ENCODE measurements around the gene GAK.

GAK gene

DNA sequence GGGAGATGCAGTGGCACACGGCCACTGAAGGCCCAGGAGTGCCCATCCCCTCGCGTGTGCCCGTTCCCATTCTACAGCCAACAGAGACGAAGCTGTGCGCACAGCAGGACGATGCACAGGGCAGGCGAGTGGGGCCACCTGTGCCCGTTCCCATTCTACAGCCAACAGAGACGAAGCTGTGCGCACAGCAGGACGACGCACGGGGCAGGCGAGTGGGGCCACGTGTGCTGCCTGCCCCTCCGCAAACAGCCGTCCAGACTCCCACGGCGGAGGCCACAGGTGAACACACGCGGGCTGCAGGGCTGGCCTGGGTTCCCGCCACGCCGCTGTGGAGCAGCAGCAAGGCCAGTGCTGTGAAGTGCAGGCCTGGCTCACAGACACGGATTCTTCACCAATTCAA, 32.0 kb downstream of the GAK start:
- H3K27me3 Mint-ChIP-seq, result no peaks in the 10 kb centered on the region
- peaks cover 35% of the 10 kb centered on the region for H3K36me3 Mint-ChIP-seq (ENCODE audit: low read depth)
- H3K4me3 Mint-ChIP-seq, result no peak overlapping the region
- H3K9me3 Mint-ChIP-seq, result no peaks in the 10 kb centered on the region
- H3K4me1 Mint-ChIP-seq (ENCODE audit: low read depth), result no peaks in the 10 kb centered on the region
- peak overlapping the region; percentile 15 for H3K27ac Mint-ChIP-seq

DNA sequence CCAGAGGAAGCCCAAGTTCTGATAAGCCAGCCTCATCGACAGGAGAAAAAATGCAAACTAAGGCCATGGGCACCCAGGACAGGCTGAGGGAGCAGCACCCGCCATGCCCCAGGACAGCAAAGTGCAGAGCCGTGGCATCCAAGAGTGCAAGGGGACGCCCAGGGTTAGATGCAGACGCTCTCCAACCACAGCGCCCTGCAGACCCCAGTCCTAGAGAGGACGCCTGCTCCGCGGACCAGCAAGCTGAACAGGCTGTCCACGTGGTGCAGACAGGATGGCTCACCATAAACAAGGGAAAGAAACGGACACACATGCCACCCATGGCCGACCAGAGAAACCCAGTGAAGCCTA, 32.6 kb downstream of the GAK start:
- H3K27ac Mint-ChIP-seq, result no peak overlapping the region
- H3K4me1 Mint-ChIP-seq (ENCODE audit: low read depth), result no peaks in the 10 kb centered on the region
- no peak overlapping the region for H3K4me3 Mint-ChIP-seq
- no peaks in the 10 kb centered on the region for H3K27me3 Mint-ChIP-seq
- peaks cover 30% of the 10 kb centered on the region for H3K36me3 Mint-ChIP-seq (ENCODE audit: low read depth)
- H3K9me3 Mint-ChIP-seq, result no peaks in the 10 kb centered on the region

DNA sequence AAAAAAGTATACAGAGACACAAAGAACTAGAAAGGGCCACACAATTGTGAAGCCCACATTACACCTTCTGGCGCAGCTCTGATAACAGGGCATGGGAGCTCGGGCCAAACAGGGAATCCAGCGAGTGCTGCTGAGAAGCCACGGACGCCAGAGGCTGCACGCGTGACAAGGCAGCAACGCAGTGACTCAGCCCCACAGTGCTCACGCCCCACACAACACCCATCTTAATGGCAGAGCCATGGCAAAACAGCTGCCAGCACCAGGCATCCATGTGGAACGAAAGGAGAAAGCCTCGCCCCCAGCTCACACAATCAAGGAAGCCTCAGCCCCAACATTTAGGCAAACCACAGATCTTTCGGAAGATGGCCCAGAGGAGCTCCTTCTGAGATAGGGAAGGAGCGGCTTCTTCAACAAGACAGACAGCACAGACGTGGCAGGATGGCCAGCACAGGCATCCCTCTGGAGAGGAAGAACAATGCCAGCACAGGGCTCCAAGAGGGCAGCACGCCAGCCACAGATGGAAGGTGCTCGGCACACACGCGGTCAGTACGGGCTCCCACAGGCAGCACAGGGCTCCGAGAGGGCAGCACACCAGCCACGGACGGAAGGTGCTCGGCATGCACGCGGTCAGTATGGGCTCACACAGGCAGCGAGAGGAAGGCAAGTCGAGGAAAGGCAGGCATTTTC, 33.1 kb downstream of the GAK start:
- Mint-ChIP-seq H3K4me3 (no peak overlapping the region), H3K27me3 (no peaks in the 10 kb centered on the region), H3K27ac (no peak overlapping the region), H3K36me3 (ENCODE audit: low read depth) (peaks cover 30% of the 10 kb centered on the region), H3K4me1 (ENCODE audit: low read depth) (no peaks in the 10 kb centered on the region), H3K9me3 (no peaks in the 10 kb centered on the region)

DNA sequence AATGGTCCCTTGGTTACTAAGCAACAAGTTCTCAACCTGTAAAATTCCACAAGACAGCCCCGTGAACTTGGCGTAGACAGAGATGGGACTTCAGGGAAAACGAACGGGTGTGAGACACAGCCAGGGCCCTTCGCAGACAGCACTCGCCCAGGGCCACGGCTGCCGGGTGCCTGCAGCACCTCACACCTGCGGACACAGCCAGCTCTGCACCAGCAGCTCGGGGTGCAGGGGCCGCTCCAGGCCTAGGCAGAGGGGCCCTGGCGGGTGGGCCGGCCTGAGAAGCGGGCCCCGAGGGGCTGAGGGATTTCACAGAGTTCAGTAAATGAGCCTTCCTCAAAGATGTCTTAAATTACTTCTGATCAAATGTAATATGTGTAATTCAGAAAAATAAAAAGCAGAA, 34.0 kb downstream of the GAK start:
- Mint-ChIP-seq H3K36me3 (ENCODE audit: low read depth) (peaks cover 30% of the 10 kb centered on the region), H3K27me3 (no peaks in the 10 kb centered on the region), H3K4me3 (no peak overlapping the region), H3K27ac (no peak overlapping the region), H3K4me1 (ENCODE audit: low read depth) (no peaks in the 10 kb centered on the region), H3K9me3 (no peaks in the 10 kb centered on the region)

DNA sequence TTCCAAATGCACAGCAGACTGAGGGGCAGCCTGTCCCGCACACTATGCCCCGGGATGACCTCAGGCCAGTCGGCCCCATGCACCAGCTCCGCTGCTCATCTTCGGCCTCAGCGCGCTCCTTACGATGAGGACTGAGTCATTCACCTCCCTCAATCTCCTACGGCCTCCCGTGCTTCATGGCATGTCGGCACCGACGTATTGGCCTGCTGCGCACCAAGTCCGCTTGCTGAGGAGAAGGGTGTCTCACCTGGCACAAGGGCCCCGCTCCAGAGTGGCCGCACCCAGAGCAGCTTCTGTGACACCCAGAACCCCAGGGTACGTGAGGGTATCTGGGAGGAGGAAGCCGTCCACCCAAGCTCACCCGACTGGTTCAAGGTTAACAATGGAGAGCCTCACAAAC, 35.5 kb downstream of the GAK start:
- Mint-ChIP-seq H3K27ac (no peak overlapping the region), H3K4me3 (no peak overlapping the region), H3K36me3 (ENCODE audit: low read depth) (peaks cover 25% of the 10 kb centered on the region), H3K4me1 (ENCODE audit: low read depth) (no peaks in the 10 kb centered on the region), H3K27me3 (no peaks in the 10 kb centered on the region), H3K9me3 (no peaks in the 10 kb centered on the region)

DNA sequence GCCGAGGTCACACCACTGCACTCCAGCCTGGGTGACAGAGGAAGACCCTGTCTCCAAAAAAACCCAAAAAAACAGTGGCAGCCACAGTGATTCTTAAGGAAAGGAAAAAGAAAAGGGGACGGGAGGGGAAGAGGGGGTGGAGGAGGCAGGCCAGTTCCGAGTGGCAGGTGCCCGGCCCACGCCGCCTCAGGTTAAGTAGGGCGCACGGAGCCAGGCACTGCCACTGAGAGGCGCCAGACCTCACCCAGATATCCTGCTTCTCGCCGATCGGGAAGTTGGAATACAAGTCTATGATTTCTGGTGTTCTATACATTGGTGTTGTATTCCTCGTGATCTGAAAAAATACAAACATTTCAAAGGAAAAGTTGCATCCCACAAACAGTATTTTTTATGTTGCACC, 35.9 kb downstream of the GAK start:
- peaks cover 25% of the 10 kb centered on the region for H3K36me3 Mint-ChIP-seq (ENCODE audit: low read depth)
- no peak overlapping the region for H3K4me3 Mint-ChIP-seq

DNA sequence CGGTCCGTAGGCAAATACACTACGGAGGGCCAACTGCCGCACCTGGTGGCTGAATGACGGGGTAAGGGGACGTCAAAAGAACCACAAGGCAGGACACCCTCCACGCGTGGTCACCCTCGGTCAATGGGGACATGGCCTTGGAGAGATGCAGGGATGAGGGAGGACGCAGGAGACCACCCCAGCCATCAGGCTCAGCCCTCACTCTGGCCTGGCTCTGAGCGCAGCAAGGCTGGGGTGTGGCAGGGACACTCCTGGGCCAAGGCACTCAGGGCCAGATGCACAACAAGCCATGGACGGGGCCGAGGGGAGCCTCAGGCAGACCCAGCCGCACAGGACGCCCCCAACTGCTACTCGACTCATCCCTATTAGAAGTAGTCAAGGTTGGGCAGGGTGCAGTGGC, 36.5 kb downstream of the GAK start:
- Mint-ChIP-seq H3K4me3 (no peak overlapping the region), H3K4me1 (ENCODE audit: low read depth) (no peaks in the 10 kb centered on the region), H3K36me3 (ENCODE audit: low read depth) (peaks cover 25% of the 10 kb centered on the region), H3K27me3 (no peaks in the 10 kb centered on the region), H3K9me3 (no peaks in the 10 kb centered on the region), H3K27ac (no peak overlapping the region)

More for the DNA sequence above, 35.9 kb downstream of the GAK start:
- no peaks in the 10 kb centered on the region for H3K9me3 Mint-ChIP-seq
- H3K27me3 Mint-ChIP-seq, result no peaks in the 10 kb centered on the region
- H3K27ac Mint-ChIP-seq, result no peak overlapping the region
- H3K4me1 Mint-ChIP-seq (ENCODE audit: low read depth), result no peaks in the 10 kb centered on the region

DNA sequence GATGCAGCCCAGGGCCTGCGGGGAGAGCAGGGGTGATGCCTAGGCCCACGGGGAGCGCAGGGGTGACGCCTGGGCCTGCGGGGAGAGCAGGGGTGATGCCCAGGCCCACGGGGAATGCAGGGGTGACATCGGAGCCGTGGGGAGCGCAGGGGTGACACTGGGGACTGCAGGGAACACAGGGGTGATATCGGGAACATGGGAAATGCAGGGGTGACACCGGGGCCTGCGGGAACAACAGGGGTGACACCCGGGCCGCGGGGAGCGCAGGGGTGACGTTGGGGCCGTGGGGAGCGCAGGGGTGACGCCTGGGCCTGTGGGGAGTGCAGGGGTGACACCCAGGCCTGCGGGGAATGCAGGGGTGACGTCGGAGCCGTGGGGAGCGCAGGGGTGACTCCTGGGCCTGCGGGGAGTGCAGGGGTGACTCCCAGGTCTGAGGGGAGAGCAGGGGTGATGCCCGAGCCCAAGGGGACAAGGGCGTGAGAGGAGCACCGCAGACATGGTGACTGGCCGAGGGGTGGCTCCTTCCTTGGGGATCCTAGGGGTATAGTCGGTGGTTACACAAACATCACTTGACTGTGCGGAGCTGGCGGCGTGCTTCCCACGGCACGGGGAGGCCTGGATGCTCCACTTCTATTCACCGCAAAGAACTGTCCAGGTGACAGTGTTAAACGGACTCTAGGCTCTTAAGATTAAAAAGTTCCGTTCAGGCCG, 38.0 kb downstream of the GAK start:
- Mint-ChIP-seq H3K9me3 (no peaks in the 10 kb centered on the region), H3K4me3 (no peak overlapping the region), H3K4me1 (ENCODE audit: low read depth) (no peaks in the 10 kb centered on the region), H3K36me3 (ENCODE audit: low read depth) (peaks cover 12% of the 10 kb centered on the region), H3K27me3 (no peaks in the 10 kb centered on the region), H3K27ac (no peak overlapping the region)

DNA sequence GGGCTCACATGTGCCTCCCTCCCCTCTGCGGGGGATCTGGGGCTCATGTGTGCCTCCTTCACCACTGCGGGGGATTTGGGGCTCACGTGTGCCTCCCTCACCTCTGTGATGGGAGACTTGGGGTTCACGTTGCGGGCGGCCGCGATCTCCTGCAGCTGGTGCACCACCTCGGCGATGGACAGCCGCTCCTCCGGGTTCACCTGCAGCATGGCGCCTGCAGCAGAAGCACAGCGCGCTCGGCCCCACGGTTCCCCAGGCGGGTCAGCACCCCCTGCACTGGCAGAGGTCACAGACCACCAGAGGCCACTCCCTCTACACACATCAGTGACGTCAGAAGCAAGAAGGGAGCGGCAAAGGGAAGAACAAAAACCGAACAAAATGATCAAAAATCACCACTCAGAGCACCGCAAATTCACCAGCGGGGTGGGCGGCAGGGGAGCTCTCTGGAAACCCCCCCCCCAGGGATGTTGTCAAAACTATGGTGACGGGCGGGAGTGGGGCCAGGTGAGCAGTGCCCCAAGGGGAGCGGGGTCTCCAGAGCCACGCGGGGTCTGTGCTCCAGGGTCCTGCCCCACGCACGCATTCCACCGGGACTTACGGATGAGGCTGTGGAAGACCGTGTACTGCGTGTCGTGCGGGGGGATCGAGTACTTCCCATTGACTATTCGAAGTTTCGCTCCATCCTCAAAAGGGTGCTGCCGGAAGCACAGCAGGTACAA, 38.7 kb downstream of the GAK start:
- Mint-ChIP-seq H3K4me1 (ENCODE audit: low read depth) (no peaks in the 10 kb centered on the region), H3K27ac (no peak overlapping the region), H3K36me3 (ENCODE audit: low read depth) (peaks cover 9% of the 10 kb centered on the region), H3K4me3 (no peak overlapping the region), H3K9me3 (no peaks in the 10 kb centered on the region), H3K27me3 (no peaks in the 10 kb centered on the region)

DNA sequence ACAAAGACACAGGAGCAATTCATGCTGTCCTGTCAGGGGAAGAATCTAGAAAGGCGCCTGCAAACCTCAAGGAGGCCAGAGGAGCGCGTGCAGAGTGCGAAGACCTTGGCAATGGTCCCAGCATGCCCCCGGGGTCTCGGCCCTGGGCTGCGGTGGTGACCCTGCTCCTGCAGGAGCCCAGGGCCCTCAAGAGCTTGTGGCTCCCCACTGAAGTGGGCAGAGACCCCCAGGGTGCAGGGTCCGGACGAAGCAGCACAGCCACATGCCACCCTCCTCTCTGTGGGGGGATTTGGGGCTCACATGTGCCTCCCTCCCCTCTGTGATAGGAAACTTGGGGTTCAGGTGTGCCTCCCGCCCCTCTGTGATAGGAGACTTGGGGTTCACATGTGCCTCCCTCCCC, 39.3 kb downstream of the GAK start:
- Mint-ChIP-seq H3K4me3 (no peak overlapping the region), H3K4me1 (ENCODE audit: low read depth) (no peaks in the 10 kb centered on the region), H3K36me3 (ENCODE audit: low read depth) (peaks cover 12% of the 10 kb centered on the region), H3K27ac (no peak overlapping the region), H3K27me3 (no peaks in the 10 kb centered on the region), H3K9me3 (no peaks in the 10 kb centered on the region)

DNA sequence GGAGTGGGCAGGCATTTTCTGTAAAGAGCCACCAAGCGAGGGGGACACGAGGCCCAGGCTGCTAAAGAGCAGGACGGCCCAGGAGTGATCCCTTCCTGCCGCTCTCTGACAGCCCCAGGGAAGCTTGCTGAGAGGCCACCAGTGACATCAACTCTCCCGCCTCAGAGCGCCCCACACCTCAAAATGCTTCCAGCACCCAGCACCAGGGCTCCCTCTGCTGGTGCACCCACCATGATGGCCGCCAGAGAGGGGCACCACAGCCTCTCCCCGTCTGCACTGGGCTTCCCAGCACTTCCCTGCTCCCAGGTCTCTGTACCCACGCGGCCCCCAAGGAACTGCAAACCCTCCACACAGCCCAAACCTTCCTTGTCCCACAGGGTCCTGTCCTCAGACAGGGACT, 40.4 kb downstream of the GAK start:
- no peak overlapping the region for H3K4me3 Mint-ChIP-seq
- H3K36me3 Mint-ChIP-seq (ENCODE audit: low read depth), result peaks cover 17% of the 10 kb centered on the region

DNA sequence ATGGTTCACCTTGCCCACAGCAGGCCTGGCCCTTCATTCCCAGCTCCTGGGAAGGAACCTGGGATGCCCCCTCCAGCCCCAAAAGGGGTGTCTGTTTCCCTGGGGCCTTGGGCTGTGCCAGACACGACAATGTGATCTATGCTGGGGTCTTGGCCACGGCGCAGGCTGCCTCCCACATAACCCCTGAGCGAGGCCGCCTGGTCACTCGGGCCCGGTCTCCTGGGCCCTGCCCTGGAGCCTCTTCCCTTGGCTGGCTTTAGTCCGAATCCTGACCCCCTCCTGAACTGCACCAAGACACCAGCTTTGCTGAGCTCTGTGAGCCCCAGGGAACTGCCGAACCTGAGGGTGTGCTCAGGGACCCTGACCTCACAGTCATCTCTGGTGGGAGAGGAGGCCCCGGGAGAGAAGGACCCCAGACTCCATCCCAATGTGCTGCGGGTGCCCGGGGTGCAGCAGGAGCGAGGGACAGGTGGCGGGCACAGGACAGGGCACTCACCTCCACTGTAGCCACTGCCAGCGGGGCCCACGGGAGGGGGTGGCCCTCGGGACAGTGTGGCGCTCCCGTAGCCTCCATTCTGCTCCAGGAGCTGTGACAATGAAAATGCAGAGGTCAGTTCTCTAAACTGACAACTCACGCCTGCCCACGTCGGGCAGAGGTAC, 42.0 kb downstream of the GAK start:
- Mint-ChIP-seq H3K9me3 (no peaks in the 10 kb centered on the region), H3K27ac (no peak overlapping the region), H3K36me3 (ENCODE audit: low read depth) (peaks cover 22% of the 10 kb centered on the region), H3K4me3 (no peak overlapping the region), H3K4me1 (ENCODE audit: low read depth) (no peaks in the 10 kb centered on the region), H3K27me3 (no peaks in the 10 kb centered on the region)

More for the DNA sequence above, 40.4 kb downstream of the GAK start:
- H3K27me3 Mint-ChIP-seq, result no peaks in the 10 kb centered on the region
- no peak overlapping the region for H3K27ac Mint-ChIP-seq
- H3K4me1 Mint-ChIP-seq (ENCODE audit: low read depth), result no peaks in the 10 kb centered on the region
- H3K9me3 Mint-ChIP-seq, result no peaks in the 10 kb centered on the region

DNA sequence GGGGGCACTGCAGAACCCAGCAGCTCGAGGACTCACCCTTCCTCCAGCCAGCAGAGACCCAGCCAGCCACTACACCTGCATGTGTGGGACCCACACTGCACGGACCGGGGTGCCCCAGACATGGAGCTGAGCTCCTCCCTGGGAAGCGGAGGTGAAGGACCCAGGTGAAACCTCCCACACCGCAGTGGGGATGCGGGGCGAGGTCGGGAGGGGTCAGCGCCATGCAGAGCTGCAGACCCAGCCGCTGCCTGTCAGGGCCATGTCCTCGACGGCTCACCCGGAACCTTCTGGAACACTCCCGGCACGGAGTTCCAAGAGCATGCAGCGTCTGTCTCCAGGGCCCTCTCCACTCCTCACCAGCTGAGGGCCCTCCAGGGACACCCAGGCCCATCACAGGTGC, 42.6 kb downstream of the GAK start:
- peaks cover 22% of the 10 kb centered on the region for H3K36me3 Mint-ChIP-seq (ENCODE audit: low read depth)
- no peak overlapping the region for H3K4me3 Mint-ChIP-seq

DNA sequence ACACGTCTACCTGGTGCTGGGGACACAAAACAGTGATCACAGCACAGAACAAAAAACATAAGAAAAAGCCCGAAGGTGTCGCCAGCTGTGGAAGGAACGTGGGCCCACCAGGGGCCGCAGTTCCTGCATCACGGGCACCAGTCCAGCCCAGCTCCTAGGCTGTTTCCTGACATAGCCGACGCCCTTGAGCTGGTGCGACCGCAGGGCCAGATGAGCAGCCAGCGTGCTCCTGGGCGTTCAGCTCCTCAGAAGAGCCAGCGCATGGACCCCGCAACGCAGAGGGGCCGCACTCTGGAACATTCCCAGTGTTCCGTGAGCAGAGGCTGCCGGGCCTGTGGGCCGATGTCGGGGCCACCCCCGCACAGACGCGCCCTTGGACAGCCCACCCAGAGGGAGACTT, 44.1 kb downstream of the GAK start:
- H3K36me3 Mint-ChIP-seq (ENCODE audit: low read depth), result peaks cover 22% of the 10 kb centered on the region
- H3K4me3 Mint-ChIP-seq, result no peak overlapping the region
- H3K9me3 Mint-ChIP-seq, result no peaks in the 10 kb centered on the region
- no peak overlapping the region for H3K27ac Mint-ChIP-seq
- no peaks in the 10 kb centered on the region for H3K27me3 Mint-ChIP-seq
- no peaks in the 10 kb centered on the region for H3K4me1 Mint-ChIP-seq (ENCODE audit: low read depth)

More for the DNA sequence above, 42.6 kb downstream of the GAK start:
- Mint-ChIP-seq H3K27me3 (no peaks in the 10 kb centered on the region), H3K9me3 (no peaks in the 10 kb centered on the region), H3K27ac (no peak overlapping the region), H3K4me1 (ENCODE audit: low read depth) (no peaks in the 10 kb centered on the region)

All from stimulated activated naive CD8-positive, alpha-beta T cell treated with anti-CD3 and anti-CD28 coated beads, Interleukin-15, Interleukin-2, amounts not matched to agents 100 ng/mL and 50 ng/mL, for 24 hours (primary cell).